ENCODE results near the gene GDPD5. TPM values are rescaled to one million over a fixed set of nuclear protein-coding genes. Genes with fewer than 3 reads are reported as not detected.

GDPD5 gene
- total RNA-seq, 3 donors from 2014 or later = 3.0 to 7.7 (median 4.6) TPM

DNA sequence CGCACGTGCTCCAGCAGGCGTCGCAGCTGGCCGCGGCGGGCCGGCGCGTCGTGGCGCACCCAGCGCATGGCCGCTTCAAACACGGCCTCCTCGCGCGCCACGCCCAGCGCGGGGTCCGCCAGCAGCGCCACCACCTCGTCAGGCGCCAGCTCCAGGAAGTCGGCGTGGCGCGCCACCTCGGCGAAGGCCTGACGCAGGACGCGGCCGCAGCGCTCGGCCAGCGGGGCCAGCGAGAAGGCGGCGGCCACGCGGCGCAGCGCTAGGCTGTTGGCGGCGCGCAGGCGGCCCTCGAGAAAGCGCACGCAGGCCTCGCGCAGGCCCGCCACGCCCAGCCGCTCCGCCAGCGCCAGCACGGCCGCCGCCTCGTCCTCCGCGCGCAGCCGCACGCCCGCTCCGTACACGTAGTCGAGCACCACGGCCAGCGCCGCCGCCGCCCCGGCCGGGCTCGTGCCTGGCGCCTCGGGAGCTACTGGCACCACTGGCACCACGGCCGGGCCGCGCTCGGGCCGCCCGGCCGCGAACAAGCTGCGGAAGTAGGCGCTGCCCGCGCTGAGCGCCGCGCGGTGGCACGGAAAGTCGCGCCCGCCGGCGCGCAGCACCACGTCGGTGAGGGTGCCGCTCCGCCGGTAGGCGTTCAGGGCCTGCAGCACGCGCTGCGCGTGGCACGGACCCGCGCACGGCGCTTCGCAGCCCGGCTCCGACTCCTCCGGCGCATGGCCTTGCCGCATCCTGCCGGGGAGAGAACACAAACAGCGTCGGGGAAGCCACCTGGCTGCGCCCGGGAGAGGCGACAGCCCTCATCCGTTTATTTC lies 95.6 kb downstream of the GDPD5 start:
- Histone ChIP-seq H3K36me3 (ENCODE audit: low read depth) (no peaks in the 10 kb centered on the region), H3K4me3 (no peak overlapping the region), H3K9me3 (peaks cover 4% of the 10 kb centered on the region), H3K4me1 (ENCODE audit: low read depth) (peaks cover 18% of the 10 kb centered on the region)
- peak; percentile 71 to 84 (median 84) for DNase-seq
- peak; percentile 79 for ATAC-seq
- intact Hi-C loops (cut with DNase I, micrococcal nuclease) = no loop called here
- TF ChIP-seq, protein P1, sequence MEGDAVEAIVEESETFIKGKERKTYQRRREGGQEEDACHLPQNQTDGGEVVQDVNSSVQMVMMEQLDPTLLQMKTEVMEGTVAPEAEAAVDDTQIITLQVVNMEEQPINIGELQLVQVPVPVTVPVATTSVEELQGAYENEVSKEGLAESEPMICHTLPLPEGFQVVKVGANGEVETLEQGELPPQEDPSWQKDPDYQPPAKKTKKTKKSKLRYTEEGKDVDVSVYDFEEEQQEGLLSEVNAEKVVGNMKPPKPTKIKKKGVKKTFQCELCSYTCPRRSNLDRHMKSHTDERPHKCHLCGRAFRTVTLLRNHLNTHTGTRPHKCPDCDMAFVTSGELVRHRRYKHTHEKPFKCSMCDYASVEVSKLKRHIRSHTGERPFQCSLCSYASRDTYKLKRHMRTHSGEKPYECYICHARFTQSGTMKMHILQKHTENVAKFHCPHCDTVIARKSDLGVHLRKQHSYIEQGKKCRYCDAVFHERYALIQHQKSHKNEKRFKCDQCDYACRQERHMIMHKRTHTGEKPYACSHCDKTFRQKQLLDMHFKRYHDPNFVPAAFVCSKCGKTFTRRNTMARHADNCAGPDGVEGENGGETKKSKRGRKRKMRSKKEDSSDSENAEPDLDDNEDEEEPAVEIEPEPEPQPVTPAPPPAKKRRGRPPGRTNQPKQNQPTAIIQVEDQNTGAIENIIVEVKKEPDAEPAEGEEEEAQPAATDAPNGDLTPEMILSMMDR (IDR thresholded peaks at IDR 0.05) = no peak

DNA sequence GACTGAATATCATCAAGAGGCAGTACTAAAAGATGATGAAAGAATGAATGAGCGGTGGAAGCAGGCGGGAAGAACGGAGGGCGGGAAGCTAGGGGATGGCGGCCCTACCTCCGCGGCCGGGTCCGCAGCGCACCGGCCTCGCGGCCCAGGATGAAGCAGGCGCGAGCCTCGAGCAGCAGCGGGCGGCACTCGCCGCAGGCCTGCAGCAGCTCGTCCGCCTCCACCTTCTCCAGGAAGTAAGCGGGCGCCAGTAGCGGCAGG lies 96.2 kb downstream of the GDPD5 start:
- no peak for DNase-seq
- no peak for ATAC-seq
- intact Hi-C loops (cut with DNase I, micrococcal nuclease) = no loop called here
- Histone ChIP-seq H3K4me3 (no peak overlapping the region), H3K9me3 (peaks cover 4% of the 10 kb centered on the region), H3K36me3 (ENCODE audit: low read depth) (no peaks in the 10 kb centered on the region), H3K4me1 (ENCODE audit: low read depth) (peaks cover 18% of the 10 kb centered on the region)
- TF ChIP-seq, protein P1 (IDR thresholded peaks at IDR 0.05) = no peak

DNA sequence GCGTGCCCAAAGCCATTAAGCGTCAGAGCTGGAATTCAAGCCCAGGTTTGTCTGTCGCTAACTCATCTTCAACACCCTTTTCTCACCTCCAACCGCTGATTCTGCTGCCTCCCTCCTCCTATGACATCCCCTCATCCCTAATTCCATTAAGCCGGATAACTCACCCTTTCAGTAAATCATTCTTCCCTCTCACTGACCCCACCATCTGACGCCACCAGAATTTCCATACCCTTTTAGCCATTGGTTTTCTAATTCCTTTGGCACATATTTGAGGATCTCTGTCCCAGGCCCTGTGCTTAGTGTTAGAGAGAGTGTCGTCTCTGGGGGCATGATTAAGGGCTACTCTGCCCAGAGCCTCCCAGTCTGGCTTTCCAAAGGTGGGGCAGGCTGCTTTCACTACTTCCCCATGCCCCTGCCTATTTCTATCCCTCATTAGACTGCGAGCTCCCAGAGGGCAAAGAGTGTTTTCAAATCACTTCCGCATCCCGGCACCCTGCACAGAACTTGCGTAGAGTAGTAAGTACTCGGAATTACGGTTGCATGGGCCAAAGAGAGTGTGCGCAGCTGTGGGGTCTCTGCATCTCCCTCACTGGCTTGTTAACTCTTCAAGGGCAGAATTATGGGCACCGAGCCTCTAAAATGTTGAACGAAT lies 96.6 kb downstream of the GDPD5 start:
- no peak overlapping the region for H3K4me3 ChIP-seq
- no peaks in the 10 kb centered on the region for H3K36me3 ChIP-seq (ENCODE audit: low read depth)
- DNase-seq = peak in 1 of 3 donors; percentile 17
- TF ChIP-seq, protein P1 (IDR thresholded peaks at IDR 0.05) = no peak
- H3K4me1 ChIP-seq (ENCODE audit: low read depth) = peaks cover 18% of the 10 kb centered on the region
- intact Hi-C loops (cut with DNase I, micrococcal nuclease) = no loop called here
- H3K9me3 ChIP-seq = peaks cover 4% of the 10 kb centered on the region
- no peak for ATAC-seq

DNA sequence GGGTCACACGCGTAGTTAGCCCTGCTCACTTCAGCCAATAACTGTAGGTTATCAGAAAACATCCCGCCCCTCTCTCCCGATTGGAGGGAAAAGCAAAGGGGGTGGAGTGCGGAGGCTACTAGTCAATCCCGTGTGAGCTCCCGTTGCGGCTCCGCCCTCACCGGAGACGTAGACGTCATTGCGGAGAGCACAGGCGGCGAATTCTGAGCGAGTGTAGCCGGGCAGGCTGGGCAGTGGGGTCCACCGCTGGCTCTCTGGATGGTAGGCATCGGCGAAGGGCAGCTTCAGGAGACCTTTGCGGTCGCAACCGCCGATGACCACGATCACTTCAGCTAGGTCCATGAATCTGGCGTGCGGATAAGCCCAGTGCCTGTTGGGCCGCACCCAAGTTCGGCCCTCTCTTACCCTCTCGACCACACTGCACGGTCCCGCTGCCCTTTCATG lies 97.4 kb downstream of the GDPD5 start:
- Histone ChIP-seq H3K36me3 (ENCODE audit: low read depth) (no peaks in the 10 kb centered on the region), H3K4me3 (no peak overlapping the region), H3K9me3 (peaks cover 4% of the 10 kb centered on the region), H3K4me1 (ENCODE audit: low read depth) (peaks cover 18% of the 10 kb centered on the region)
- TF ChIP-seq, protein P1 (IDR thresholded peaks at IDR 0.05) = no peak
- DNase-seq = peak; percentile 83 to 95 (median 92)
- peak; percentile 83 for ATAC-seq
- intact Hi-C loops (cut with DNase I, micrococcal nuclease) = no loop called here

DNA sequence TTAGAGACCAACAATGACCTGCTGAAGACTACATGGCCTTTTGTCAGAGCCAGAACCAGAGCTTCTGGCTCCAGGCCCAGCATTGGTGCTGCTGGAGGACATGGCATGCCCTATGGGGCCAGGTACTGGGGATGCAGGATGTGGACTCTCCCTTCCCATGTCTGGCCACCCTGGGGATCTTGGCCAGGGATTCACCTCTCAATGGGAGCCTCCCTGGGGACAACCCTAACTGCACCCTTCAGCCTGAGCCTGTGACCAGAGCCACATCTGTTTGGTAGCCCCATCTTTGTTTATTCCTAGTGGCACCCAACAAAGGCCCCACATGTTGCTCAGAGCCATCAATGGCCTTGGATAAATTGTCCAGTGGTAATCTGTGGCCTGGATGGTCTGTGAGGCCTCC lies 98.6 kb downstream of the GDPD5 start:
- intact Hi-C loops (cut with DNase I, micrococcal nuclease) = no loop called here
- peaks cover 23% of the 10 kb centered on the region for H3K4me1 ChIP-seq (ENCODE audit: low read depth)
- no peak for ATAC-seq

More for the DNA sequence above, 98.6 kb downstream of the GDPD5 start:
- TF ChIP-seq, protein P1 (IDR thresholded peaks at IDR 0.05) = no peak
- Histone ChIP-seq H3K9me3 (peaks cover 4% of the 10 kb centered on the region), H3K36me3 (ENCODE audit: low read depth) (no peaks in the 10 kb centered on the region), H3K4me3 (no peak overlapping the region)
- peak in 1 of 3 donors; percentile 37 for DNase-seq
